ENCODE measurements around the gene SH3GL2. TPM values are rescaled to one million over a fixed set of nuclear protein-coding genes. Genes with fewer than 3 reads are reported as not detected.

SH3GL2 gene
- total RNA-seq, 1 donor from 2014 or later: 1.2 TPM

DNA sequence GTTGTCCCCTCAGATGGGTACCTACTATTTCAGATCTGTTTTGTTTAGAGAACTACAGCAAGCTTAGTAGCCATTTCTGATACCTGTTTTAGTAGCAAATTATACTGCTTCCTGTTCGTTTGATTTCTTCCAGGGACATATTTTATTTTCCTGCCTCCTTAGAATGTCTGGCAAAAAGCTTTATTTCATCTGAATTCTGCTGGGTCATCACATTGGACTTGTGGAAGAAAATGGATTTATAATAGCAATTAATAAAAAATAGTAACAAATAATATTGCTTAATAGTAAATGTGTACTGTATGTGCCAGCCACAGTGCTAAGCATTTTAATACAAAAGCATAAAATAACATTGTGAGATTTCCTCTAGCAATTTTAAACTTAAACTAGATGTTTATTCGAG is 79.4 kb downstream of the SH3GL2 start:
- DNase-seq (ENCODE audit: low spot score): no peak

DNA sequence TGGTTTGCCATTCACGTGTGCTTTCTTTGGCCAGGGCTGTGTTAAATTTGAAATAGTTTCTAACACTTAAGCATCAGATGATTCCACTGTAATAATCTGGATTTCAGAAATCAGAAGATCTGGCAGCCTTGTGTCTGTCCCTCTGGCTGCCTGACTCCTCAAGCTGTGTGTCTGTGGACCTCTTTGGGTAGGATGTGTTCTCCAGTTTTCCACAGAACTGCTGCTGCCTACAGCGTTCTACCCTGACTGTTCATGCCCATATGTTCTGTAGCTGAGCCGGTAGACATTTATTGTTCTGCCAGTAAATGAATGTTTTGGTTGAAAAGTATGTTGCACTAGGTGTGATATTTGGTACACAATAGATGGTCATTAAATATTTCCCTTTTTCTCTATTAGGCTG is 81.3 kb downstream of the SH3GL2 start:
- DNase-seq (ENCODE audit: low spot score): no peak

DNA sequence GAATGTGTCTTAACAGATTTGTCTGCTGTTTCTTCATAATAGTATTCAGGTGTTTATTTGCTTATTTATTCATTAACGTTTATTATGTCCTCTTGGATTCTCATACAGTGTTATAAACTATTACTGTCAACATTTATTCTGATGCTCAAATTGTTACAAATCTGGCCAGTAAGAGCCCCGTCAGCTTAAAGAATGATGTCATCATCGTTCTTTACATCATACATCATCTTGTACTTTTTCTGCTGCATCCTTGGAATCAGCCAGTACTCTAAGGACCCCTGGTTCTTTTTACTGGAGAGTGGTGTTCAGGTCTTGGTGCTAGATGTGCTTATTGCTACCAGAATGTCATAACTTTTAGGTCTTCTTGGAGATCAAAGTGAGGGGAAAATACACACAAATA is 86.6 kb downstream of the SH3GL2 start:
- no peak for DNase-seq (ENCODE audit: low spot score)

DNA sequence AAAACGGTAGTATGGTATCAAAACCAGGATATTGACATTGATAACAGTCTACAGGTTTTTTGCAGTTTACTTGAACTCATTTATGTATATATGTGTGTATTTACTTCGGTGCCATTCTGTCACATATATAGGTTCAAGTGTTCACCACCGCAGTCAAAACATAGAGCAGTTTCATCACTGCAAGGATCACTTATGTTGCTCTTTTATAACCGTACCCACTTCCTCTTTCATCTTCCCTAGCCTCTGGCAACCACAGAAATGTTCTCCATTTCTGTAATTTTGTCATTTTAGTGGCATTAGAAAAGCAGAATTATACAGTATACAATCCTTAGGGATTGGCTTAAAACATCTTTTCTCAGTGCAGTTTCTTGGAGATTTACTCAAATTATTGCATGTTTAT is 90.3 kb downstream of the SH3GL2 start:
- DNase-seq (ENCODE audit: low spot score): no peak

DNA sequence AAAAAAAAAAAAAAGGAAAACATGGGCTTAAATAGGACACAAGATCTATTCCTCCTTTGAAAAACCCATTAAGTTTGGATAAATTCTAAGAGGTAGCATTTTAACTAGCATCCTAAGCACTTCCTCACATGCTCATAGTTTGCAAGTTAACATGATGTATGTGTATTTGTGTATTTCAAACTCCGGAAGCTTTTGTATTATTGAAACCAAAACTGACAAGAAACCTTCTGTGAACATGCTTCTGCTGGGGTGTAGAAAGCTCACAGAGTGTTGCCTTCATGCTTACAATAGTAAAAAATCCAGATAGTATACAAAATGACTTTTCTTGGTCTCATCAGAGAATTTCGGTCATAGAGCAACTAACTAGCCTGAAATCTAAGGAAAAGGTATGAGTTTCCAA is 103.8 kb downstream of the SH3GL2 start:
- DNase-seq (ENCODE audit: low spot score): no peak

DNA sequence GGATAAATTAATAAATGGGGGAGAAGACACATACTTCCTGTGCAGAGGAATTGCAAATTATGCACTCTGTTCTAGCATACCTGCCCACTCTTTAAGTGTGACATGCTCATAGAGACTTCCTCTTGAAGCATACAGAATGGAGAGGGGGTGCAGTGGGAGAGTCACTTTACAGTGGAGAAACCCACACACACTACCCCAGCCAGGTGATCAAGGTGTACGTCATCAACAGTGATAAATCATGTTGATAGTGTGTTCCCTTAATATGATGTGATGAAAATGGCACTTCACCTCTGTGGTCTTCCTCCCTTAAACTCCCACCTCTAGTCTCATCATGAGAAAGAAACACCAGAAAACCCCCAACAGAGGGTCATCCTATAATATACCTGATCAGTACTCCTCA is 110.0 kb downstream of the SH3GL2 start:
- DNase-seq (ENCODE audit: low spot score): no peak

DNA sequence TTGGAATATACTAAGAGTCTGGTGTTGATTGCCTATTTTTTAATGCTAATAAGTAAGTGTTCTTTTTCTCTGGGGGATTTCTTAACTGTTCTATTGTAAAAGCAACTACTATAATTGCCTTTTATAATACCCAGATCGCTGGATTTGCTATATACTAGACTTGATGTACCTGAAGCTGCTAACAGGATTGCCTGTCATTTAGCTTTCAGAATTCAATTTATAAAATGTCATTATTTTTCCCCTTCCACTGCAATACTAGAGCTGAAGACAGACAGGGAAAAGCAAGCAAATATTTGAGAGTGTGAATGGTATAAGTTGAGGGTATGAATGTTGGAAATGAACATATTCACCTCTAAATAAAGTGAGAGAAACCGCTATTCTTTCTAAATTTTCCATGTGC is 115.5 kb downstream of the SH3GL2 start:
- no peak for DNase-seq (ENCODE audit: low spot score)

DNA sequence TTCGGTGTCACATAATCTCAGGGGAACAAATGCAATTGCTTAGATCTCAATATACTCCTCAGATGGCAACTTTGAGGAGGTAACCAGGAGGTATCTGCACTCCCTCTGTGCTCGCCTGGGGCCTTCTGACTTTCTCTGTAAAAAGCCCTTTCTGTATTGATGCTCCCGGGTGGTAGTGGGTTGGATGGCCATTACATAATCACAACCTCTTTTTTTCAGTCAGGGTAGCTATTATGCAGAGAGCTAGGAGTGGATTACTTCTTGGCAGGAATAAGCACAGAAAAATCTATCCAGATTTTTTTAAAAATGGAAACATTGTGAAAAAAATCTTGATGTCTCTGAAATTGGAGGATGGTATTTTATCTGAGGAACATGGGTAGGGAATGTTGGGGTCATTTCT is 116.6 kb downstream of the SH3GL2 start:
- no peak for DNase-seq (ENCODE audit: low spot score)

DNA sequence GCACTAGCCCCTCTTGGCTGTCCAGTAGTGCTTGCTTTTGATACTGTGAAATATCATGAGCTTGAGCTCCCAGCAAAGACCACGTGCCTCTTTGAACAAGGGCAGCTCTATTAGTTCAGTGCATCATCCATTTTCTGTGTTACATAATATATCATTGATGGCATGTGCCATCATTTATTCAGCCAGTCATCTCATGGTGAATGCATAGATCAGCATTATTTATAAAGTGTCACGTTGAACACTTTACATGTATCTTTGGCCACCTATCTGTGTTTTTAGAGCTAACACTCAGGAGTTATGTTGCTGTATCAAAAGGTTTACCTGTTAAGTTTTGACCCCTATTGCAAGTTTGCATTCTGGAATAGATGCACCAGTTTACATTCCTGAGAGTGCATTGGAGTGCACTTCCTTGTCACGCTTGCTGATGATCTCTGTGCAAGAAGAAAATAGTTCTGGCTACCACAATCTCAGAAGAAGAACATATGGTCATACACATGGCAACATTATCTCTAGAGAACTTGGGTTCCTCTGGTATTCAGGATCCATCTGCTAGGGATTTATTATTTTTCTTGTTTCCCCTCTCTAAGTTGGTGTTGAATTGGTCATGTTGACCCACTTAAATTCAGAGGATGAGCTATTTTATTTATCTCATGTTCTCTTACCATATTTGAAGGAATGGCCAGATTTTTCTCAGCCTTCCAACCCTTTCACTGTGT is 120.9 kb downstream of the SH3GL2 start:
- no peak for DNase-seq (ENCODE audit: low spot score)

DNA sequence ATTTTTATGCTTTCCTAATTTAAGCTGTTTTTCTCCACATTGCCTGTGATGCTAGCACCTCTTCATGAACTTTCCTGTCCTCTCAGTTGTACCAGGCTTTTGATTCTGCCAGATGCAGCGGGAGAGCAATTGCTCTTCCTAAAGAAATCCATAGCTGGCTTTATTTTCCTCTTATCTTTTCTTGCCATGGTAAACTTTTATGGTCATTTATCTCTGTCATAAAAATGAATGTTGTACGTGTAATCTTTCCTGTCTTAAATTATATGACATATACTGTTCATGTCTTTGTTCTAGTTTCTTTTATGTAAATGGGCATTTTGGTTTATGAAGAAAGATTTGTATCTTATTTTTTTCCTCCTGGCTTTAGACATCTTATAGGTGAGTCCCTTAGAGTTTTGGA is 127.5 kb downstream of the SH3GL2 start:
- no peak for DNase-seq (ENCODE audit: low spot score)

DNA sequence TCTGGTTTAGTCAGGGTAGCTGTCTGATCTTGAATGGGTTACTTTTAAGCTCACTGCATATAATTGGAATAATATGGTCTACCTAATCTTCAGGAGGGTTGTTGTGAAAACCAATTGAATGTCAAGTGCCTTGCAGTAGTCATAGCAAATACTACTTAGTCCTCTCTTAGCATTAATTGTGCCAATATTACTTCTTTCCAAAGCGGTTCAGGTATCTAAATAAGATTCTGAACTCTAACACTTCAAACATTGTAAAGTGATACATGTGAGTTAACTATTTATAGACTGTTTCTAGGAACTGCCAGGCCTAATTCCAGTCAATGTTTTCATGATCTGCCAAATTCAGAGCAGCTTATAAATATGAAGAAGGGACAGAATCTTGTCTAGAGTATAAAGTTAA is 140.2 kb downstream of the SH3GL2 start:
- no peak for DNase-seq (ENCODE audit: low spot score)

DNA sequence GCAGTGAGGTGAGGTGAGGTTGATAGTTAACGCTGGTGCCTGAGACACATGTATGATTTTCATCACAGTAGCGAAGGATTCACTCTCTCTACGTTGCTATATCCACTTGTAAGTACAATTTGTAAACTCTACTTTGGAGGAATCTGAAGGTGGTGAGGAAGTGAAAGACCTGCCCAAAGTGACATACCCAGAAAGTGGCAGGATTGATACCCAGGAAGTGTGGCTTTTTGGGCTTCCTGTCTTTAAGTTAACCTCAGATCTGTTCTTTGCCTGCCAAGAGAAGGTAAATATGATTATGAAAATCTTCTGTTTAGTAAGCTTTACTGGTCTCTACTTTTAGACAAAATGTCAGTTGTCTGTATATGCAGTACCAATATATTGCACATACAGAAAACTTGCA is 143.1 kb downstream of the SH3GL2 start:
- DNase-seq (ENCODE audit: low spot score): no peak

DNA sequence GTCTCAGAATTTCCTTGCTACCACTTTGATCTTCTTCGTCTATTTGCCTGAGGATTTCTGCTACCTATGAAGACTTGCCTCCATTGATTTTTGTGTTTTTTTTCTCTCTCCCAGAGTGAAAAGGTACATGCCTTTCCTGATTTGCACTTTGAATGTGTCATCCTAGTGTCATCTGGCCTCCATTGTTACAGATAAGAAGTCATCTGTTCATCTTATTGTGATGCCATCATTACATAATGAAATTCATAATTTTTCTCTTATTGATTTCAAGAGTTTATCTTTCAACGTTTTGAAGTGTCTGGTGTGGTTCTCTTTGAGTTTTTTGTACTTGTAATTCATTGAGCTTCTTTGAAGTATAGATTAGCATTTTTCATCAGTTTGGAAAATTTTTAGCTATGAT is 144.8 kb downstream of the SH3GL2 start:
- DNase-seq (ENCODE audit: low spot score): no peak

DNA sequence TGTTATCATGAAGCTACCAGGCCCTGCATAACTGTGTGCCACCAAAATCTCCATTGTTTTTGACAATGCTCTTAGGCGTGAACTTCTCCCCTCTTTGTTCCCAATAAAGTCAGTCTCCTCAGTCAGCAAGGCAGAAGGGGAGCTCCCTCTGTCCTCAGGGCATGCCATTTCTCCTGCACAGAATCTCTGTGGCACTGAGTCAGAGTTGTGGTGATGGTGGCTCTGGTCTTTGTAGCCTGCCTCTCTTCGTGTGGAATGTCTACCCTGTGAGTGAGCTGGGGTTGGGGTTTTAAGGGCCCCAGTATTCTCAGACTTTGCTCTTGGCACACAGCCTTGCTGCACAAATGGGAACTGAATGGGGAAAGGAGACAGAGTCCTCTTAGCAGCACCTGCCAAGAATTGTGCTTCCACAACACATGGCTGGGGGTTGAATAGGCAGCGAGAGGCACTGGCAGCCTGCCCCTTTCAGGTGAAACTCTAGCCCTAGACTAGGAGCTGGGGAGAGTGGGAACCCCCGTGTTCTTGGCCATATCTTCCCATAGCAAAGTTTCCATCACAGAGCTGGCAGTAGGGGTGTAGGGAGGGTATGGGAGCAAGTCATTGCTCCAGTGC is 146.6 kb downstream of the SH3GL2 start:
- no peak for DNase-seq (ENCODE audit: low spot score)

DNA sequence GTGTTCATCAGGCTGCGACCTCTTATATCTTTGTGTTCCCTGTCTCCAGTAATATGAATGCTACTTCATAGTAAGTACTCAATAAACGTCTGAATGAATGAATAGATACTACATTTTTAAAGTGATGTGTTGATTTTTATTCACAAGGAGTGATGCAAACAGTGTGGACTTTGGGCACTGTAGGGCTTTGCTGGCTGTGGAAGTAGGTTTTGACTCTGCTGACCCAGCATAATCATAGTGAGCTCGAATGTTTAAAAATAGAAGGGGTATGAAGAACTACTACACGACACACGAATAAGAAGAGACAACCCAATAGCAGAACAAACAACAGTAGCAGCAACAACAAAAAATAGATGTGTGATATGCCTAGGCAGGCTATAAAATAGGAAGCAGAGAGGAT is 147.4 kb downstream of the SH3GL2 start:
- no peak for DNase-seq (ENCODE audit: low spot score)

DNA sequence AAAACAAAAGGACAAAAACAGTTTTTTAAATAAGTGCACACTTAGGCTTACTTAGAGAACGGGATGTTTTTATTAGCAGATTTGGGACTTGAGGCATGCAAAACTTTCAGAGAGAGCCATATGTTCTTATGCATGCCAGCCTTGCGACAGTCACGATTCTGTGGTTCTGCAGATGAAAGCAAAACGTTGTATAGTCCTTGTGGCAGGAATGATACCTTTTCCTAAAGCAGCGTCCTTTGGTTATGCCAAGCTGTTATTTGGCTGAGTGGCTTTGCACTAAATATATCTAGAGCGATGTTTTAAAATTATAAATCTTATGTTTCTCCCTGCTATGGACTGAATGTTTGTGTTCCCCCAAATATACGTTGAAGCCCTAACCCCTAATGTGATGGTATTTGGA is 152.0 kb downstream of the SH3GL2 start:
- DNase-seq (ENCODE audit: low spot score): no peak

DNA sequence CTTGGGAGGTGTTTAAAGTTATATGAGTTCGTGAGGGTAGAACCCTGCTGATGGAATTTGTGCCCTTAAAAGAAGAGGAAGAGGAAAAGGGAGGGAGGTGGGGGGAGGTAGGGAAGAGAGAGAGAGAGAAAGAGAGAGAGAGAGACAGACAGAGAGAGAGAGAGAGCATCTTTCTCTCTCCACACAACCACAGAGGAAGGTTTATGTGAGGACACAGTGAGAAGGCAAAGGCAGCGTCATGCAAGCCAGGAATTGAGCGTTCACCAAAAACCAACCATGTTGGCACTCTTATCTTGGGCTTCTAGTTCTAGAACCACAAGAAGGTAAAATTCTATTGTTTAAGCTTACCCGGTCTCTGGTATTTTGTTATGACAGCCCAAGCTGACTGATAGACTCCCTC is 152.4 kb downstream of the SH3GL2 start:
- DNase-seq (ENCODE audit: low spot score): no peak

DNA sequence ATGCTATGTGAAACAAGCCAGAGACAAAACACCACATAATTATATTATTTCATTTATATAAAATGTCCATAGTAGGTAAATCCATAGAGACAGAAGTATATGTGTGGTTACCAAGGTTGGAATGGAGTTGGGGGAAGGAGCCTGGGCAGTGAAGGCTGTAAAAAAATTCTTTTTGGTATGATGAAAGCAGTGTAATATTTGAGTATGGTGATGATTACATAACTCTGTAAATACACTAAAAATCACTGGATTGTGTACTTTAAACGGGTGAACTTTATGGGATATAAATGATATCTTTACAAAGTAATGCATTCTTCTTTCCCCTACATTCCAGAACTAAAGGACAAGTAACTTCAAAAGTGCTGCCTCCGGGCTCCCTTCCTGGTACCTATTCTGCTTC is 155.8 kb downstream of the SH3GL2 start:
- DNase-seq (ENCODE audit: low spot score): no peak

DNA sequence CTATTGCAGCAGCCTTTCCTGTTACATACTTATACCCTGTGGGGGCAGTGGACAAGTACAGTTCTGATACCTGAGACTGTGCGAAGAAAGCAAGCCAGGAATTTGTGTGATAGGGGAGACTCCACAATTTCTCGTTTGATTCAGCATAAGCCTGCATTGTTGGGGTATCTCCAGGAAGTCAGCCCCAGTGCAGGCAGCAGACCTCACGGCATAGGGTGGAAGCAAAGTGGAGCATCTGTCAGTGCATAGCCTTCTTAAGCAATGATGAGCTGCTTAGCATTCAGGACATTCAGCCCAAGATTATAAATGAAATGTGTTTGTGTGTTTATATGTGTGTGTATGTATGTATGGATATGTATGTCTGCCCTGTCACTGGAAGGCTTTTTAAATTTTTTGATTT is 157.0 kb downstream of the SH3GL2 start:
- no peak for DNase-seq (ENCODE audit: low spot score)

DNA sequence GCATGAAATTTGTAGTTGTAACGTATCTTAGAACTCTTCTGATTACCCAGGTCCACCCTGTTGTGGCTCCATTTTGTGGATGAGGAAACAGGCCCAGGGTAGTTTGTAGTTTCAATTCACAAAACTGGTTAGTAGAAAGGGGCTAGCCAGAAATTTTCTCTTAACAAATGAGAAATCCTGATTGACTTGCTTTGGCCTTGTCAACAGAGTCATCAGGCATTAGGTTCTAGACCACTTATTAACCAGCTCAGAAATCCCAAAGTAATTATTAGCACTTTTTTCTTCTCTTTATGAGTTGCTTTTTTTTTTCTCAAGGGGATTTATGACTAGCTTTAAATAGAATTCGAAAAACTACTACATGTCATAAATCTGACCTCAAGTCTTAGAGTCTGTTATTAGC is 160.2 kb downstream of the SH3GL2 start:
- DNase-seq (ENCODE audit: low spot score): no peak

DNA sequence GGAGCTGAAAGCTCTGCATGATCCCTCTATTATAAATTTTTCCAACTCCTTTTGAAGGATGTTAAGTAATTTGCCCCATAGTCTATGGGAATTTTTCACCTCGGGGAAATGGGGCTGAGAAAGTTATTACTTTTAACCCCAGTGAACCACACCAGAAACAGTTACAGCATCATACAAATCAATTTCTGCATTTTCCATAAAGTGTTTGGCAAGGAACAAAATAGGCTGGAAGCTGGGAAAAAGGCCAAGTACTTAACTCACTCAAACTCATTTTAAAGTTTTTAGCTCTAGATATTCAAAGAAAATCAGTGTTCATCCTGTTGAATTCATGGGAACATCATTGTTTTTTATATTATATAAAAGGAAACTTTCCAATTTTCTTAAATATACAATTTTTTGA is 160.9 kb downstream of the SH3GL2 start:
- DNase-seq (ENCODE audit: low spot score): no peak

DNA sequence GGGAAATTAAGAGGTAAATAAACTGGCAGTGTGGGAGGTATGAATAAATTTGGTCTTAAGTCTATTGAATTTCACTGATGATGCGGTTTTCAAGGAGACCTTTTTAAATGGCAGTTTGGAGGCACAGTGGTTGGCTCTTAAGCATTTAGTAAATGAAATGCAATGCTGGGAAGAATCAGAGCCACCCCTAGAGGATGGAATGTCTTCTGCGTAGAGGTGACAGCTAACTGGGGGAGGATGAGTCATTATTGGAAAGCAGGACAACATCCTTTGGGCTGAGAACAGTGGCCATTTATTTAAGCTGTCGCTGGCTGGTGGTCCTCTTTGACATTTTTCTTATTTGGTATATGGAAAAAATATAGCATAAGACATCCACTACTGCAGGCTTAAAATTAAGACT is 163.2 kb downstream of the SH3GL2 start:
- DNase-seq (ENCODE audit: low spot score): no peak

DNA sequence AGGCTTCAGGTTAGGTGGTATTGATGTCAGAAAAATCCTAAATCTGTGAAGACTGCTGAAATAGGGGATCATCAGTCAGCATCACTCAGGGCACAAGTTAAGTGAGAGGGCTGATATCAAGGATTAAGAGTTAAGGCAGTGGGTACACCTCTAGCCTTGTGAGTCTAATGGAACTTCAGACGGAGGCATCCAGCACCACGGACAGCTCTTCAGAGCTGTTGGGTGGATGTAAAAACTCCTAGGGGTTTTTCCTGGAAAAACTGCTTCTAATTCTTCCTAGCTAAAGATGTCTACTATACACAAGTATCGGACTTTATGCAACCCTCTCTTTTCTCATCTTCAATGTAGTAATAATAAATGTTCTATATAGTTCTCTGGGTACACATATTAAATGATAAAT is 165.9 kb downstream of the SH3GL2 start:
- no peak for DNase-seq (ENCODE audit: low spot score)

DNA sequence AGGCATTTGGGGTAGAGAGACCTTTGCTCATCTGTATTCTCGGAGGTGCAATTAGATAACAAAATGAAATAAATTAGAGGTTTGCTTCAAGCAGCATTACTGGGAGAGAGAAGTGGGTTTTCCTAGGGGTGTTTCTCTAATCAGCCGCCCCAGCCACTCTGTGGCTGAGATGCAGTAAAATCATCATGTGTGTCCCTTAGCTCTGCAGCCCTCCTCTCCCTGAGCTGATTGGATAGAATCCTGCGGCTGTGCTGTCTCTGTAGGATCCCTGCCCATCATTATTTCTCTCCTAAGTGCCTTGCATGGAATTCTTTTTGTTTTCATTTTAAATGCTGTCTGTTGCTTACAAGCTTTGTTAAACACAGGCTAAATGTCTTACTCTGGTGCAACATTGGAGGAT is 171.4 kb downstream of the SH3GL2 start:
- no peak for DNase-seq (ENCODE audit: low spot score)

Data from ureter (tissue), 1 donor.